Stimulated activated CD8-positive, alpha-beta memory T cell treated with anti-CD3 and anti-CD28 coated beads, Interleukin-15, amount 100 ng/mL, for 48 hours (primary cell): ENCODE measurements around the gene RSPH1.

Experiments
- DNase-seq, 2 donors: peaks; one replicate each; pipeline ENCODE4 v3.0.0-alpha.2; 2020; ENCODE audit warnings: low read depth in 2 of 2

Gene RSPH1

DNA sequence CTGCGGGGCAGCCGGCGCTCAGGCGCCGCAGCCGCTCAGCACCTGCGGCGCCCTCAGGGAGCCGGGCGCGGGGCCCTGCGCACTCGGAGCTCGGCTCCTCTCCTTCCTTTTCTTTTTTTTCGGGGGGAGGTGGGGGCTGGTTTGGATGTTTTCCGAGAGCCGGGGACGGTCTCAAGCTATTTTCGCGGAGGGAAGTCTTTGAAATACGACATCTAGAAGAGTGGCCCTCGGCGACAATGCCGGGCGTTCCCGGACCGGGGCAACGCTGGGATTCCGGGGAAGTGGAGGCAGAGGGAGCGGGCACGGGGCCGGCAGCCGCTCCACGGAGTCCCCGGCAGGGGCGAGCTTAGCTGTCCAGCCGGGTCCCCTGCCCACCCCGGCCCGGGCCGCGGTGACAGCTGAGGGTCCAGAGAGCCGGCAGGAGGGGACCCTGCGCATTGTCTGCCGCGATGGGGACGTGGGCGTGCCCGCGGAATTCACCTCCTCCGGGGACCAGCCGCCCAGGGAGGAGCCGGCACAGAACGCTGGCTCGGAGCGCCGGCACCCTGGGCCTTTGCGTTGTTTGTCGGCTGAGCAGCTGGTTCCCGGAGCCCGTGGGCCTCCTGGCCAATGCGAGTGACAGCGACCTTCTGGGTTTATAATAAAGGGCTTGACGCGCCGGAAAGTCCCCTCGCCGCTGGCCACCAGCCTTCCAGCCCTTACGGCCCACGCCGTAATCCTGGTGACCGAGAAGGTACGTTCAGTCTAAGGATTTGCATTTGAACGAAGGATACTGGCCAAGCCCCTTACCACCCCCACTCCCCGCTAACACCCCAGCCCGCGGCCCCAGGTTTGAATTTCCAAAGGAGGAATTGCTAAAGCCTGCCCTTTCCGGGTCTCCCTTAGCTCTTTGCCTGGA is 18.2 kb upstream of the RSPH1 start:
- peak; percentile 41 to 52 for DNase-seq

GRCh38 chr21:42513151-42513984 is 17.3 kb upstream of the RSPH1 start, which contains the start of gene SLC37A1:
TSS of gene SLC37A1 (plus strand) at chr21:42513852. CDS start at chr21:42518455, 4,603 bp downstream.
- DNase-seq: no peak

DNA sequence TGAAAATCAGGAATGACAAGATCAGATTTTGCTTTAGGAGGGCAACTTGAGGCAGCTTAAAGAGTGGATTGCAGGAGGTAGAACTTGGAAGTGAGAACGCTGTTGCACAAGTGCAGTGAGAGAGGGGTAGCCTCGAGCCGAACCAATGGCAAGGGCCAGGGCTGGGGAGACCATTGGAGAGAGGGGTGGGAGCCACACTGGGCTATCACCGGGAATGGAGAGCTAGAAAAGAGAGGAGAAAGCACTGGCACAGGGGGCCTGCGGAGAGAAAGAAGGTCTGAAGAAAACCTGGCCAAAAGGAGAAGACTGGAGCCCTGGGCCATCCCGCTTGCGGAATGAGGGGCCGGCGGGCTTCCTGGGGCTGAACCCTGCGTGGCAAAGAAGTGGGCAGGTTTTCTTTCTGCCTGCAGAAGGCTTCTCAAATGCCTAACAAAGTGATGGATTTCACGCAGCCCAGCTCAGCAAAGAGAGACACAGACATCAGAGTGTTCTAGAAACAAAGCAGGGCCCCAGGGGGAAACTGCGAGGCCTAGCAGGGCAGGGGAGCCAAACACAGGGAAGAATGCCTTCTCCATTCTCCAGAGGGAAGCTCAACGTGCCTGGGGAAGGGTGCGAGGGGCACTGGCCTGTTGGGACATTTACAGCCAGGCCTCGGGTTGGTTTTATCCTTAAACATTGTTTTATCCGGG is 16.5 kb upstream of the RSPH1 start:
- DNase-seq: no peak

- no peak for DNase-seq
These were observed 13.2 kb upstream of the RSPH1 start for GRCh38 chr21:42509244-42509643.

GRCh38 chr21:42508371-42508770 is 12.3 kb upstream of the RSPH1 start:
- DNase-seq: no peak

DNA sequence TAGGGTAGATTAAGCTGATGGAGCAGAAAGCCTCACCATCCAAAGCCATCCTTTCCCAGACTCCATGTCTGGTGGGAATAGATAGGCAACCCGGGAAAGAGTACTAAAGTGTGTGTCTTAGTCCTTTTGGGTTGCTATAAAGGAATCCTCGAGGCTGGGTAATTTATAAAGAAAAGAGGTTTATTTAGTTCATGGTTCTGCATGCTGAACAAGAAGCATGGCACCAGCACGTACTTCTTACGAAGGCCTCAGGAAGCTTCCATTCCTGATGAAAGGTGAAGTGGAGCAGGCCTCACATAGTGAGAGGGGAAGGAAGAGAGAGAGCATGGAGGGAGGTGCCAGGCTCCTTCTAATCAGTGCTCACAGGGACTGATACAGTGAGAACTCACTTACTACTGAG is 11.4 kb upstream of the RSPH1 start:
- no peak for DNase-seq

GRCh38 chr21:42505090-42505726 is 9.2 kb upstream of the RSPH1 start:
- DNase-seq: no peak

- DNase-seq: no peak
These were observed 7.7 kb upstream of the RSPH1 start for GRCh38 chr21:42503711-42504110.

DNA sequence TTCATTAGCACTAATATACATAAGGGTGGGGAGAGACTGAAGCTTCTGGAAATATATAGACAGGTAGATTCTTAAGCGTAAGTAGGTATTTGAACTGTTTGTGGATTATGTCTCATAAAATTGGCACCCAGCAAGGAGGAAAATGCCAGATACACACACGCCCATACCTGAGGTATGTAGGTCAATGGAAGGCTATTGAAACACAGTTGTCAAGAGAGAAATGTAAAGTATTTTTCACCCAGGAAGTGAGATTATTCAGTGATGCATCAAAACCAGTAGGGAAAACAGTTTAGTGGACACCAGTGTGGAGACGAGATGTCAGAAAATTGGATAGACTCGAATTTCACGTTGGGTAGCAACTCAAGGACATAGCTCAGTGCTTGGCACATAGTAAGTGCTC is 4.7 kb upstream of the RSPH1 start:
- DNase-seq: no peak

GRCh38 chr21:42500225-42500624 is 4.2 kb upstream of the RSPH1 start:
- no peak for DNase-seq

DNA sequence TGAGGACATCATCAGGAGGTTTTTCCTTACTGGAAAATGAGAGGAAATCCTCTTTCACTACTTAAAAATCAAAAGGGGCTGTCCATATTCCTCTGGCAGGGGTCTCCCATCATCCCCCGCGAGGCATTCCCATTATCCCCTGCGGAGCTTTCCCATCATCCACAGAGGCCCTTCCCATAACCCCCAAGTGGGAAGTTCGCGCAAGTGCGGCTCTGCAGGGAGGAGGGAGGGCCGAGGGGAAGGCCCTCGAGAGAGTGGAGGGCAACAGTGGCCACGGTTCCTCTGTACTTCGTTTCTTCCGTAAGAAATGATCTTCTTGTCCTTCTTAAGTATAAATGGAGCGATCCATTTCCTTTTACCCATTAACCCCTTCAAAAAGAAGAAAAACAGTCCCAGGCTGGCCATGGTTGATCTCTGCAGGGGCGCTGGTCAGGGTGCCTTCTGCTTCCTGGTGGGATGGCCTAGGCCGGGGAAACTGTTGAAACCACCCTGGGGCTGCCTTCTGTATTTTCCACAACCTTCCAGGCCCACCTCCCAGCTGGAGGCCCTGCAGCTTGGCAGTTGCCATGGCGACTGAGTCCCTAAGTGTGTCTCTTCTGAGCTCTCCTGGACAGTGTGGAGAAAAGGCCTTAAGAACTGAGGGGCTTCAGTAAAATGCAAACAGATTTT is 3.6 kb upstream of the RSPH1 start:
- DNase-seq: no peak

DNA sequence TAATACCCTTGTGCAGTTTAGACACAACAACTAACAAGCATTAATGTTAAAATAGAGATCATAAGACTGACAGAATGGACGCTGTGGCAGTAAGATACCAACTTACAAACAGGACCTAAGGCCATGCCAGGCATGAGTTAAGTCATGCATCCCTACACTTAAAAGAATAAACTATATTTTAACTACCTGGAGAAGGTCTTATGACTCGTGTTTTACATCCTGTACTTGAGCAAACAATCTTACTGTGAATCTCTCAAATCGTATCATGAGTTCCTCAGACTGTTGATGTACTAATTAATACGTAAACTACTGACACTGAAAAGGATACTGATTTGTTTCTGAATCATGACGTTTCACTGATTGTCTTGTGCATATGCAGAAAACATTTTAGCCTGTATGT is 2.0 kb upstream of the RSPH1 start:
- no peak for DNase-seq

GRCh38 chr21:42496839-42497202 is 797 bp upstream of the RSPH1 start:
- no peak for DNase-seq

DNA sequence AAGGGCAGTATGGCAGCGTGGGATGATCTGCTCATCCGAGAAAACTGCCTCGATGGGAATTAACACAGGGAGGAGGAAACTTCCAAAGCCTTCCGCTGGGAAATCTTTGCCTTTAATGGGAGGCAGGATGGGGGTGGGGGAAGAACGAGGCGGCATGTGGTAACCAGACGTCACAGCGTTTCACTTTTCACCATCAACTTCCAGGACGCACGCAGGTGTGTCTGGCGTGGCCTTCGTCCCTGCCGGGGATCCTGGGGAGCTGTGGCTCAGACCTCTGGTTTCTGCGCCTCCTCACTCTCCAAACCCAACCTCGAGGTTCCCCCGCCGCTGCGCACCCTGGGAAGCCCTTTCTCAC is 282 bp downstream of the RSPH1 start:
- DNase-seq: no peak

- no peak for DNase-seq
These were observed 997 bp downstream of the RSPH1 start for GRCh38 chr21:42495027-42495426.

- DNase-seq: no peak
These were observed 2.6 kb downstream of the RSPH1 start for GRCh38 chr21:42493109-42494060.

- DNase-seq: no peak
These were observed 3.8 kb downstream of the RSPH1 start for GRCh38 chr21:42492201-42492600.

DNA sequence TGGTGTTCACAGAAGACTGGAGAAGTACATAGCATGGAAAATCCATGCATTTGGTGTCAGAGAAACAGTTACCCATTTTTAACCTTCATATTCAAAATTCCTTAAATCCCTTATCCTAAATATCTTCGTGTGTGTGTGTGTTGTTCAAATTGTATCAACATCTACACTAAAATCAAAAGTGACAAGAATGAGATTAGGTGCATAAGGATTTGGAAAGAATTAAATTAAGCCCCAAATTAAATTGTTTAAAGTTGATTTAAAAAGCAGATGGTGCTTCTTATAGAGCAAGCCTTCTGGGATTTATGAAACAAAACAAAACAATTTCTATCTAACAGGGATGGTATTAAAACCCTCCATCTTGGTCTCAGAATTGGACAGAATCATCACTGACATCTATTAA is 4.7 kb downstream of the RSPH1 start:
- DNase-seq: no peak

DNA sequence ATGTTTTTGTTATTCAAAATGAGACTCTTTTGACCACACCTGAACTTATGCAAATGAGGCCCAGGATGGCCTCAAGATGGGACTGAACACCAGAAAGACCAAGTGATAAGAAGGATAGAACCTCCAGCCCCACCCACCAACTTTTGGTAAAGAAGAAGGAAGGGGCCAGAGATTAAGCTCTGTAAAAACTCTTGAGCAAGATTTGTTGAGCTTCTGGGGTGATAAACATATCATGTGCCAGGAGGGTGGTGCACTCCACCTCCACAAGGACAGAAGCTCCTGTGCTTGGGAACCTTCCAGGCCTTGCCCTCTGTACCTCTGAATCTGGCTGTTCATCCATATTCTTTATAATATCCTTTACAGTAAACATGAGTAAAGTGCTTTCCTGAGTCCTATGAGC is 5.3 kb downstream of the RSPH1 start:
- DNase-seq: no peak

- no peak for DNase-seq
These were observed 6.0 kb downstream of the RSPH1 start for GRCh38 chr21:42489991-42490390.
